Measurements from ENCODE around the gene CRELD1. TPM values are rescaled to one million over a fixed set of nuclear protein-coding genes. Genes with fewer than 3 reads are reported as not detected.

The CRELD1 gene
- total and polyA plus RNA-seq, 9 of the 15 experiments (the other 6 are each of a cell fraction or from before 2014, with no cell fraction given) = 3.3 to 25.8 (median 16.5) TPM

- Histone ChIP-seq H3K4me3 (no peak overlapping the region), H3K9ac (ENCODE audit: insufficient read depth in 1 of 2, low read depth in 2 of 2, low read length in 2 of 2) (peak overlapping the region in 1 of 2 experiments; percentile 63; a peak in 1 of 4 replicates), H3K4me2 (ENCODE audit: insufficient read depth, low read length) (peak overlapping the region; percentile 47; the same call in 1 of the 2 replicates), H3K27ac (ENCODE audit: extremely low read depth, low read depth, low read length) (peak overlapping the region; percentile 45; the same call in 1 of the 3 replicates), H3K27me3 (ENCODE audit: control insufficient read depth in 2 of 2, insufficient read depth in 2 of 2, low read length in 2 of 2) (no peaks in the 10 kb centered on the region), H3K9me1 (ENCODE audit: control insufficient read depth, insufficient read depth, low read length) (peaks cover 2% of the 10 kb centered on the region), H3K79me2 (ENCODE audit: control insufficient read depth, insufficient read depth, low read length) (no peaks in the 10 kb centered on the region), H2AFZ (ENCODE audit: low read depth, low read length) (peak overlapping the region; percentile 3), H3K9me3 (replicated peaks; ENCODE audit: control insufficient read depth, insufficient read depth, low read depth, low read length) (no peaks in the 10 kb centered on the region), H4K20me1 (replicated peaks; ENCODE audit: control insufficient read depth, insufficient read depth, low read length) (no peaks in the 10 kb centered on the region), H3K4me1 (replicated peaks in 1 of 2; ENCODE audit: control insufficient read depth in 2 of 2, insufficient read depth in 2 of 2, low read length in 2 of 2) (peaks cover 26 to 39% of the 10 kb centered on the region in 2 experiments), H3K36me3 (ENCODE audit: control insufficient read depth, insufficient read depth, low read length) (no peaks in the 10 kb centered on the region)
- ChIA-PET POLR2A (interaction anchor here (0.6 to 3.6 kb wide), 12 partner anchors 10 to 516 kb away, joined by 3 to 28 read pairs (median 4); partner anchors contain the start of genes CRELD1 and IL17RE), CTCF (ENCODE audit: low intra/inter-chr PET ratio) (no interaction called here)
- WGBS (ENCODE audit: insufficient coverage, low coverage, missing lambda C conversion rate) = 14% methylated on average over 7 of the region's 7 CpGs
- DNase-seq (ENCODE audit: extremely low read depth in 1 of 4, low spot score in 3 of 4) (peak in 1 of 4 experiments; percentile 46), ATAC-seq (peak; percentile 16), FAIRE-seq (no peak)
- intact Hi-C loops (cut with micrococcal nuclease) (no loop called here), in situ Hi-C loops (cut with MboI) (no loop called here)
- no TSS peak for BruUV-seq (replicated peaks)
- 0 out of 2 replicates have a peak, but pooled peaks have one; percentile 1 for TF ChIP-seq PKNOX1 (IDR thresholded peaks at IDR 0.05)
- TF ChIP-seq ARID3A (IDR thresholded peaks at IDR 0.05; ENCODE audit: borderline replicate concordance, low read depth, low read length) = peak; percentile 85; the same call in 1 of the 2 replicates
- peak; percentile 88 for TF ChIP-seq FOSL1 (tag; conservative IDR thresholded peaks at IDR 0.05)
- peak; percentile 72; the same call in 1 of the 2 replicates for TF ChIP-seq CEBPG (CRISPR knock-in tag; IDR thresholded peaks at IDR 0.05)
- TF ChIP-seq CEBPG (tag; conservative IDR thresholded peaks at IDR 0.05 in 1 of 2, IDR thresholded peaks at IDR 0.05 in 1 of 2) = peak; percentile 81 to 94
- TF ChIP-seq ZEB2 (IDR thresholded peaks at IDR 0.05) = peak; percentile 61
- TF ChIP-seq CEBPB (tag; IDR thresholded peaks at IDR 0.05) = peak; percentile 96
- no peak for TF ChIP-seq CBX5 (IDR thresholded peaks at IDR 0.05; ENCODE audit: borderline replicate concordance, low read depth)
- TF ChIP-seq NONO (IDR thresholded peaks at IDR 0.05; ENCODE audit: low read depth in 2 of 2, low read length in 1 of 2) = 0 out of 4 replicates have a peak, but pooled peaks of 1 of the 2 experiments have one; percentile 4
- TF ChIP-seq KDM1A (IDR thresholded peaks at IDR 0.05) = peak; percentile 27 to 52; a peak in 1 of 4 replicates
- no peak for TF ChIP-seq ZBTB9 (CRISPR knock-in tag; IDR thresholded peaks at IDR 0.05)
Measured at GRCh38 chr3:9912294-9912935, 21.2 kb upstream of the CRELD1 start.
